GM15510 (cell line): Measurements from ENCODE around the gene KCNMA1.

ENCODE experiments used
- POLR2A ChIP-seq: IDR thresholded peaks from 3 replicates; pipeline ENCODE4 v1.6.1; 2011; ENCODE audit warnings: borderline replicate concordance; ENCODE audit not compliant: insufficient read length; ENCODE audit errors: extremely low read depth

KCNMA1 gene

GRCh38 chr10:77357611-77358310 is 279.8 kb downstream of the KCNMA1 start:
- no peak for TF ChIP-seq POLR2A

GRCh38 chr10:77357185-77357584 is 280.4 kb downstream of the KCNMA1 start:
- TF ChIP-seq POLR2A = no peak

GRCh38 chr10:77355844-77356243 is 281.8 kb downstream of the KCNMA1 start:
- no peak for TF ChIP-seq POLR2A

- no peak for TF ChIP-seq POLR2A
These were observed 286.2 kb downstream of the KCNMA1 start for GRCh38 chr10:77351386-77351785.

GRCh38 chr10:77350711-77351119 is 286.9 kb downstream of the KCNMA1 start:
- TF ChIP-seq POLR2A = no peak

GRCh38 chr10:77350134-77350533 is 287.5 kb downstream of the KCNMA1 start:
- TF ChIP-seq POLR2A = no peak

- no peak for TF ChIP-seq POLR2A
These were observed 288.4 kb downstream of the KCNMA1 start for GRCh38 chr10:77349226-77349625.

GRCh38 chr10:77348751-77349150 is 288.9 kb downstream of the KCNMA1 start:
- TF ChIP-seq POLR2A = no peak

- no peak for TF ChIP-seq POLR2A
These were observed 289.5 kb downstream of the KCNMA1 start for GRCh38 chr10:77348082-77348481.

- no peak for TF ChIP-seq POLR2A
These were observed 290.6 kb downstream of the KCNMA1 start for GRCh38 chr10:77347052-77347451.

- TF ChIP-seq POLR2A = no peak
These were observed 296.6 kb downstream of the KCNMA1 start for GRCh38 chr10:77341055-77341454.

GRCh38 chr10:77339166-77339565 is 298.4 kb downstream of the KCNMA1 start:
- no peak for TF ChIP-seq POLR2A

- no peak for TF ChIP-seq POLR2A
These were observed 299.5 kb downstream of the KCNMA1 start for GRCh38 chr10:77338143-77338542.

GRCh38 chr10:77334501-77334900 is 303.1 kb downstream of the KCNMA1 start:
- TF ChIP-seq POLR2A = no peak

GRCh38 chr10:77333610-77334340 is 303.8 kb downstream of the KCNMA1 start:
- no peak for TF ChIP-seq POLR2A

GRCh38 chr10:77332256-77332655 is 305.4 kb downstream of the KCNMA1 start:
- TF ChIP-seq POLR2A = no peak

GRCh38 chr10:77328272-77328816 is 309.3 kb downstream of the KCNMA1 start:
- TF ChIP-seq POLR2A = no peak

GRCh38 chr10:77325233-77325537 is 312.4 kb downstream of the KCNMA1 start:
- TF ChIP-seq POLR2A = no peak
